SK-N-SH treated with all-trans-retinoic acid at 6 μM for 48 hours (cell line): Measurements from ENCODE around the gene TFAP2A.

Experiments
- CREB5 ChIP-seq: fragments of 250-450 bp; sonication (Bioruptor Pico); IDR thresholded peaks from 2 replicates; pipeline ENCODE4 v1.5.1; 2020; ENCODE audit warnings: low read depth, mild to moderate bottlenecking, moderate library complexity
- RARB ChIP-seq: fragments of 250-450 bp; sonication (Bioruptor Pico); IDR thresholded peaks from 2 replicates; pipeline ENCODE4 v1.8.0; 2021; ENCODE audit warnings: mild to moderate bottlenecking, moderate library complexity
- TCF4 ChIP-seq: fragments of 250-450 bp; sonication (Bioruptor Pico); IDR thresholded peaks from 2 replicates; pipeline ENCODE4 v1.8.0; 2021; ENCODE audit warnings: mild to moderate bottlenecking, moderate library complexity, borderline replicate concordance
- ZFP30 ChIP-seq: fragments of 450-650 bp; formaldehyde crosslinking; IDR thresholded peaks from 2 replicates; pipeline ENCODE4 v1.5.0; 2022; ENCODE audit warnings: mild to moderate bottlenecking, moderate library complexity
- ZNF8 ChIP-seq: fragments of 450-650 bp; formaldehyde crosslinking; IDR thresholded peaks from 2 replicates; pipeline ENCODE4 v1.5.0; 2020; ENCODE audit warnings: mild to moderate bottlenecking, moderate library complexity
- TF ChIP-seq, protein P1 (sequence below): fragments of 250-450 bp; sonication (Bioruptor Pico); IDR thresholded peaks from 2 replicates; pipeline ENCODE4 v1.8.0; 2020; ENCODE audit warnings: mild to moderate bottlenecking, moderate library complexity, borderline replicate concordance

DNA sequence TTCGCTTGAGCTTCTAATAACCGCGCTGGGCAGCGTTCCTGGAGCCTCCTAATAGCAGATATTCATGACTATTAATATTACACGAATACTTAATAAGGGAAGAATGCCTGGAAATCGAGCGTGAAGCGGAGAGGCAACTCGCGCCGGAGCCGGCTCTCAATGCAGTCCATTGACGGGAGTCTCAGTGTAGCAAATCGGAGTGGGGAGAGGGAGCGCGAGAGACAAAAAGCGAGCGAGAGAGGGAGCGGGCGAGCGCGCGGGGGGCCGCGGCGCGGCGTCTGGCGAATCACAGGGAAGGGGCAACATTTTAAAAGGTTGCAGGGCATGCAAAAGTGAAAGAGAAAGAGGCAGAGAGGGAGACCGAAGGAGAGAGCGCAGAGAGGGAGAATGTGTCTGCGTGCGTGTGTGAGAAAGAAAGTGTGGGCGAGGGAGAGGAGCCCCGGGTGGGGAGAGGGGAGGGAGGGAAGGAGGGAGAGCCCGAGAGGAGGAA is 2.9 kb downstream of the TFAP2A start:
- TF ChIP-seq CREB5 (CRISPR knock-in tag) (no peak), ZFP30 (CRISPR knock-in tag) (no peak), ZNF8 (CRISPR knock-in tag) (no peak), TCF4 (CRISPR knock-in tag) (no peak), RARB (no peak)
- TF ChIP-seq, protein P1, sequence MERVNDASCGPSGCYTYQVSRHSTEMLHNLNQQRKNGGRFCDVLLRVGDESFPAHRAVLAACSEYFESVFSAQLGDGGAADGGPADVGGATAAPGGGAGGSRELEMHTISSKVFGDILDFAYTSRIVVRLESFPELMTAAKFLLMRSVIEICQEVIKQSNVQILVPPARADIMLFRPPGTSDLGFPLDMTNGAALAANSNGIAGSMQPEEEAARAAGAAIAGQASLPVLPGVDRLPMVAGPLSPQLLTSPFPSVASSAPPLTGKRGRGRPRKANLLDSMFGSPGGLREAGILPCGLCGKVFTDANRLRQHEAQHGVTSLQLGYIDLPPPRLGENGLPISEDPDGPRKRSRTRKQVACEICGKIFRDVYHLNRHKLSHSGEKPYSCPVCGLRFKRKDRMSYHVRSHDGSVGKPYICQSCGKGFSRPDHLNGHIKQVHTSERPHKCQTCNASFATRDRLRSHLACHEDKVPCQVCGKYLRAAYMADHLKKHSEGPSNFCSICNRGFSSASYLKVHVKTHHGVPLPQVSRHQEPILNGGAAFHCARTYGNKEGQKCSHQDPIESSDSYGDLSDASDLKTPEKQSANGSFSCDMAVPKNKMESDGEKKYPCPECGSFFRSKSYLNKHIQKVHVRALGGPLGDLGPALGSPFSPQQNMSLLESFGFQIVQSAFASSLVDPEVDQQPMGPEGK, result no peak
